Hepatocyte (in vitro differentiated cells): Measurements from ENCODE around the gene MARCHF9.

Experiments
- EZH2 ChIP-seq: fragments of 200-600 bp; sonication (generic); IDR thresholded peaks from 2 replicates; pipeline ENCODE4 v1.6.1; 2016; ENCODE audit warnings: antibody characterized with exemption, mild to moderate bottlenecking, borderline replicate concordance
- TF ChIP-seq, protein P1 (sequence below): fragments of 200-600 bp; sonication (generic); IDR thresholded peaks from 2 replicates; pipeline ENCODE4 v1.5.1; 2016; ENCODE audit warnings: antibody characterized with exemption, mild to moderate bottlenecking; ENCODE audit not compliant: poor library complexity

DNA sequence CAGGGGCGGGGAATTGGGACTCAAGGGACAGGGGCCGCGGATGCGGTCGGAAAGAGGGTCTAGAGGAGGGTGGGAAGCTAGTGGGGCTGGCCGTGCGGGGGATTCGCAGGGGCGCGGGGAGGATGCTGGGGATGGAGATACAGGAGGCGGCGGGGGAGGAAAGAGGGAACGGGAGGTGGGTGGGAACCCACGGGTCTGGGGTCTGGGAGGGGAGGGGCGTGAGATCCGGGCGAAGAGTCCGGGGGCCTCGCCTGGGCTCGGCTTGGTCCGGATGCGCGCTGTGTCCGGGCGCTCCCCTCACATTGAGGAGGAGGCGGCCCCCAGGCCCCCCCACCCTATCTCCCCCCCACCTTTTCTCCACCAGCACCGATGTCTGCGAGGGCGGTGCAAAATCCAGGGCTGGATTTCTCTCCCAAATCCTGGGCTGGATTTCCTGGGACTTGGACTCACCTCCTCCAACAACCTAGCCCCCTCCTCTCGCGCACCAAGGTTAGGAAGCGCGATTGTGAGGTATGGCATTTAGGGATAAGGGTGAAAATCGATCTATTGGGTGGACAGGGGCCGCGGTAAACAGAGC, 16.2 kb upstream of the MARCHF9 start, which contains the start of gene AGAP2:
- TF ChIP-seq, protein P1, sequence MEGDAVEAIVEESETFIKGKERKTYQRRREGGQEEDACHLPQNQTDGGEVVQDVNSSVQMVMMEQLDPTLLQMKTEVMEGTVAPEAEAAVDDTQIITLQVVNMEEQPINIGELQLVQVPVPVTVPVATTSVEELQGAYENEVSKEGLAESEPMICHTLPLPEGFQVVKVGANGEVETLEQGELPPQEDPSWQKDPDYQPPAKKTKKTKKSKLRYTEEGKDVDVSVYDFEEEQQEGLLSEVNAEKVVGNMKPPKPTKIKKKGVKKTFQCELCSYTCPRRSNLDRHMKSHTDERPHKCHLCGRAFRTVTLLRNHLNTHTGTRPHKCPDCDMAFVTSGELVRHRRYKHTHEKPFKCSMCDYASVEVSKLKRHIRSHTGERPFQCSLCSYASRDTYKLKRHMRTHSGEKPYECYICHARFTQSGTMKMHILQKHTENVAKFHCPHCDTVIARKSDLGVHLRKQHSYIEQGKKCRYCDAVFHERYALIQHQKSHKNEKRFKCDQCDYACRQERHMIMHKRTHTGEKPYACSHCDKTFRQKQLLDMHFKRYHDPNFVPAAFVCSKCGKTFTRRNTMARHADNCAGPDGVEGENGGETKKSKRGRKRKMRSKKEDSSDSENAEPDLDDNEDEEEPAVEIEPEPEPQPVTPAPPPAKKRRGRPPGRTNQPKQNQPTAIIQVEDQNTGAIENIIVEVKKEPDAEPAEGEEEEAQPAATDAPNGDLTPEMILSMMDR, result no peak
- TF ChIP-seq EZH2, result no peak
